ENCODE measurements around the gene CPLX4.

- TF ChIP-seq CTCF (IDR thresholded peaks at IDR 0.05; ENCODE audit: low read depth, low read length), result no peak
- TF ChIP-seq EZH2phosphoT487 (IDR thresholded peaks at IDR 0.05; ENCODE audit: low read depth), result no peak
These were observed 45.3 kb downstream of the CPLX4 start, which contains the start of gene RAX for GRCh38 chr18:59272891-59273758.
